Hematopoietic multipotent progenitor cell (in vitro differentiated cells): ENCODE measurements around the gene GPR39. TPM values are rescaled to one million over a fixed set of nuclear protein-coding genes. Genes with fewer than 3 reads are reported as not detected.

Experiments used
- small RNA-seq: library from RNA; depleted of rRNA; stranded (forward); fragments of <200 nt; gene quantifications from one replicate; pipeline ENCODE3, GENCODE V24; 2012
- total RNA-seq: library from RNA; depleted of rRNA; stranded (reverse); fragments of >200 nt; gene quantifications from one replicate; pipeline ENCODE4 v1.2.3, GENCODE V29; 2012

Gene GPR39
- total RNA-seq, 1 donor, result under 0.01 TPM

Small RNA genes within 50 kb of the gene (small RNA-seq; reads per million reads assigned to genes)
- gene RNU6-175P, result not detected
